GM18867 (cell line): ENCODE data around the gene GNAS-AS1.

Source experiments
- ATAC-seq: cut with Tn5 transposase; IDR thresholded peaks from one replicate; pipeline ENCODE4 v1.9.1; 2021; ENCODE audit warnings: mild to moderate bottlenecking, moderate library complexity; ENCODE audit not compliant: unreplicated experiment

The GNAS-AS1 gene

DNA sequence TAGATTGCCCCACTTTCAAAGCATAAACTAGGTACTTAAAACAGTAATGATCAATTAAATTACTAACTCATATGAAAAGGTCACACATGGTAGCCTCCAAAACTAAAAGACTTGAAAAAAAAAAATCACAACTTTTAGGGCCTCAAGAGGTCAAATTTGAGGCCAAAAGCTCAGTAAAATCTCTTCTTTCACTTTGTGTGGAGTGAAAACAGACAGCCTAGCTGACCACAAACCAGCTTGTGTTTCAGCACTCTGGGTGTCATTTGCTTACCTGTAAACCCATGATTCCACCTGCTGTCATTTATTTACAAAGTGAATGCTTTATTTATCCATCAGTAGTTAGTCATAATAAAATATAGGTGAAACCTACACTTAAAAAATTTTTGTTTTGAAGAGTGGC lies 35.8 kb upstream of the GNAS-AS1 start:
- no peak for ATAC-seq

- no peak for ATAC-seq
Observed at GRCh38 chr20:58884966-58885365, 34.3 kb upstream of the GNAS-AS1 start.

- ATAC-seq, result no peak
Observed at GRCh38 chr20:58883241-58883691, 32.6 kb upstream of the GNAS-AS1 start.

DNA sequence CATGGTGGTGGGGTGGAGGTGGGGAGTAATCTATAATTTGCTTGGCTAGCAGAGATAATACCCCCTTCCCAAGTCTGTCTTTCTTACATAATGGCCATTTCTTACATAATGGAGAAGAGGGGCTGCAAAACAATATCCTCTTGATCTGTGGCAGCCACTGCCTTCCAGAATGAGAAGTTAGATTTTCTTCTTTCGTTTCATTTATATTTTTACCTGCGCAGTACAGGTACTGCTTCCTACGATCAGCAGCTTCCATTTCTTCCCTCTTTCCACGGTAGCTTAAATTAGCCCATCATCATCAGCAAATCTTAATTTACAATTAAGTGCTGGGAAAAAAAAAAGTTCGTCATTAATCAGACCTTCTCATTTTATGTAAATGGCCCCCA lies 32.0 kb upstream of the GNAS-AS1 start:
- ATAC-seq, result no peak

- no peak for ATAC-seq
Observed at GRCh38 chr20:58880994-58881752, 30.5 kb upstream of the GNAS-AS1 start.

DNA sequence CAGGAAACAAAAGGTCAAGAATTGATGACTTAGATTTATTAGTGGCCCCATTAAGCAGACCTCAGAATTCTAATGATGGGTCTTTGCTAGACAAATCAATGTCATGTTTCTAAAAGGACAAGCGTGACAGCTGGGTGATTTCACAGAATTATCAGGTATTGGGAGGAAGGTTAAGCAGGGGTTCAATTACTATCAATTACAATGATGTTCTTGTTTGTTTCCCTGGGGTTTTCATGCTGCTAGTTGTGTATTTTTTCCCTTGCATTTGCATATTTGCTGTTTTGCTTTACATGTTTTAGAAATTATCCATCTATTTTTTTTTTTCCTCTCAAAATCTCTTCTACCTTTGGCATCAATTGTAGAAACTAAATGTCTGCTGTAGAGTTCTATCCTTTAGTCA lies 29.7 kb upstream of the GNAS-AS1 start:
- no peak for ATAC-seq

DNA sequence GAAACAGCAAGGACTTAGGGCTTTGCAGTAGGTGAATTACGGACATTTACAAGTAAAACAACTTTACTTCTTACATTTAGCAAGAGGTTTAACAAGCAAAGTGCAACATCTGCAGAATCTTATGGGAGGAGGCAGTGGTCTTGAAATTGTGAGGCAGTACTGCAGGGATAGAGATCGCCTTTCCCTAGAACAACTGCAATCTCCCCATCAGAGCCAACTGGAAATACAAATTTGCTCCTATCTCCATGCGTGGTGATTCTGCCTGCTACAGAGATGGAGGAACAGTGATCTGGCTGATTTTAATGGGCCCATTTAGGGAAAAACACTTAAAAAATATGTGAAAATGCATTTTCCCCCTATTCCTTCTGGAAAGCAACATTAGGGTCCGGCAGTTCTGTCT lies 27.7 kb upstream of the GNAS-AS1 start:
- no peak for ATAC-seq

- ATAC-seq, result no peak
Observed at GRCh38 chr20:58877976-58878360, 27.3 kb upstream of the GNAS-AS1 start.

DNA sequence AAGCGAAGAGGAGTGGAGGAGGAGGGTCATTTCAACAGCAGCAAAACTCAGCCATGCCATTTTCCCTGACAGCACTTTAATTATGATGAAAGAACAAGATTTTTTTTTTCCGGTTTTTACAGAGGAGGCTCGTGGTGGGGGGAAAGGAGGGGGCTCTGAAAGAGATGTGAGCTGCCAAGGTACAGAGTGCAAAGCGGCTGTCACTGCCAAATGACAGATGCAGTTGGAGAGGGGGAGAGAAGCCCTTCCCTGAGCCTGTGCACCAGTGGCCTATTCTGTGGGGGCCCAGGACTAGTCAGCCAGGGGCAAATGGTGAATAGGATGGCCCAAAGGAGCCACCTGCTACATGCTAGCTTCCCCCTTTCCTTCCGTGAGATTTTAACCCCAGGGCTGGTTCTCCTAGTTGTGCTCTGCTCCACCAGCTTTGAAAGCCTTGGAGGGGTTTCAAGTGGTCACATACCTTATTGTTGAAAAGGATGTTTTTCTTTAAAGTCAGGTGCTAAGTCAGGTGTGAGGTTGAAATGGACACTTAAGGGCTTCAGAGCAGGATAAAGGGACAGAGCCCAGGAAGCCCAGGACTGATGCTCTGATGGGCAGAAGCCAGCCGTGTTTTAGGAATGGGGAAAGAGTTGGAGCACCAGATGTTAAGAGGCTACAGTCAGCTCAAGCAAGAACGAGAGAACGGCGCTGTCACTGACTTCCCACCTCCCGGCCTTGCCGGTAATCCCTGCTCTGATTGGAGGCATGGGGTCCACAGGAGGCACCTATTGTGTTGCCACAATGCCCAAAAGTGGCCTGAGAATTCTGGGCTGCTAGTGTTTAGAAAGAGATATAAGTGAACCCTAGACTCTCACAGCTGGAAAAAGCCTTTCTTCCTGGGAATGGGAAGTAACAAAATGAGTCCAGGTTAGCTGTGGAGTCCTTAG lies 26.6 kb upstream of the GNAS-AS1 start:
- ATAC-seq, result no peak

GRCh38 chr20:58876437-58876836 lies 25.7 kb upstream of the GNAS-AS1 start:
- no peak for ATAC-seq

DNA sequence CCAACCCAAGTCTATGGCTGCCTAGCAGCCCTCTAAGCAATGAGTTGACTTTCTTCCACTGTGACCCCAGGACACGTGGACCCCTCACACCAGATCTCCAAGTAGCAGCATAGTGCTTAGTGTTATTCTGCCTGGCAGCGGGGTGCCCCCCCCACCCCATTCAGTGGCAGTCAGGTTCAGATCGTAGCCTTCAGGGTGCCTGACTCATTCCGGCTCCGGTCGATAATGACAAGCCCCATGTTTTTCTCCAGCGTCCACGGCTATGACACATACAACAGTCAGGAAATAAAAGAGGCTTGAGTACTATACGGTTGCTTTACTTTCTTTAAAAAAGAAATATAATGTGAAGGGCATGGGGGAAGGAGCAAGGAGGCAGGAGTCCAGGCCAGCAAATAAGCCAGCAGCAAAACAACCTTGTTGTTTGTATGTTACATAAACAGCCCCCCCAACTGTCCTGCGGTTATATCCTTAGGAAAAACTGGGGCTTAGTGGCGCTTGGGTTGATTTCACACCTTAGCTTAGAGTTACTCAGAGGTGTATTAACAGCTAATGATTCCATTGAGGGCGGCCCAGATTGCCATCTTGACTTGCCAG lies 24.9 kb upstream of the GNAS-AS1 start:
- no peak for ATAC-seq

DNA sequence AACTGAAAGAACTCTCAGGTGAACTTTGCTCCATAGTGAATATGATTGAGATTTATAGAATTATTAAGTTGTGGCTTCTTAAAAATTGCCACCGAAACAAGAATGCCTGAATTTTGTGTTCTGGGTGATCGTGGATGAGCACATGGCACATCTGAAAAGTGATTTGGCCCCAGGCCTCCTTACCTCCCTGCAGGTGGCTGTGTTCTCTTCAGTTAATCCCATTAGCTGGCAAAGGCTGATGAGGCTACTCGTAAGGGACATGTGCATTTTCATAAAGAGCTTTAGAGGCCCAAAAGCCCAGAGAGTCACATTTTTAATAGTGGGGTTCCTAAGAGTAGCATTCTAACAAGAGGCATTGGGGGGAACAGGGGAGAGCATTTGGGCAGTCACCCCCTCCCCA lies 24.4 kb upstream of the GNAS-AS1 start:
- ATAC-seq, result no peak

DNA sequence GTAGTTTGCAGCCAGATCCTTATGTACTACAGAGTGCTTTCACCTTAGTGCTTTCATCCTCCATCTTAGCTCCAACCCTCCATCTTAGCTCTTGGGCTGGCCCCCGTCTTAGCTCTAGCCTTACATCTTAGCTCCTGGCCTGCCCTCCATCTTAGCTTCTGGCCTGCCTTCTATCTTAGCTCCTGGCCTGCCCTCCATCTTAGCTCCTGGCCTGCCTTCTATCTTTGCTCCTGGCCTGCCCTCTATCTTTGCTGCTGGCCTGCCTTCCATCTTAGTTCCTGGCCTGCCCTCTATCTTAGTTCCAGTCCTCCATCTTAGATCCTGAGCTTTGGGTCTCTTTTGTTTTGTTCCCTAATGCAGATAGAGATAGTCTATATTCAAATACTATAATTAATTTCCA lies 23.8 kb upstream of the GNAS-AS1 start:
- no peak for ATAC-seq

- no peak for ATAC-seq
Observed at GRCh38 chr20:58871533-58872102, 20.9 kb upstream of the GNAS-AS1 start.

DNA sequence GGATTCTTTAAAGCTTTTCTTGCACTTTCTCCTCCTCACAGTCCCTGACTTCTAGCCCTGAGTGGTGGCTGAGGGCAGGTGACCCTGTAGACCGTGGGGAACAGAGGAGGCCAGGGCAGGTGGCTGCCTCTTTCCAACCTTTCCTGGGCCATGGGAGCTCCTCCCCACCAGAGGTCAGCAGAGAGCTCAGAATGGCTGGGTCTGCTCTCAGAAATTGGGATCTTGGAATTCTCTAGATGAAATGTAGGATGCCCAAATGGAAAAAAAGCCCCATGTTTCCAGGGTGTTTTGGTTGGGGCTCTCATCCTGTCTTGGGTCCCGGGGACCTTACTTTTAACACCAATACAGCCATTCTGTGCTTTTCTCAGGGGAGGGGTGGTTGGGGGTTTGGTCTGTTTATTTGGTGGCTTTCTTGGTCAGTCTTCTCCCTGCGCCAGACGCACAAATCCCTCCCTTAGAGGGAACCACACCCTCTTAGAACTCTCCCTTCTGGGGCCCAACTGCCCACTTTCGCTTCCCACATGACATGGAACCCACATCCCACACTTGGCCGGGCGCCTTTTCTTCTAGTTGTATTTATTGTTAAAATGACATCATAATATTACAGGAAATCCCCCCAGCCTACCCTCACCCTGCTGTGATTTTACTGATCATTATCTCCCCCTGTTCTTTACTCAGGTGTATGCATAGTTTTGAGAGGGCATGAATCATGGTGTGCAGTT lies 19.8 kb upstream of the GNAS-AS1 start:
- ATAC-seq, result no peak

- no peak for ATAC-seq
Observed at GRCh38 chr20:58869662-58870227, 19.0 kb upstream of the GNAS-AS1 start.

DNA sequence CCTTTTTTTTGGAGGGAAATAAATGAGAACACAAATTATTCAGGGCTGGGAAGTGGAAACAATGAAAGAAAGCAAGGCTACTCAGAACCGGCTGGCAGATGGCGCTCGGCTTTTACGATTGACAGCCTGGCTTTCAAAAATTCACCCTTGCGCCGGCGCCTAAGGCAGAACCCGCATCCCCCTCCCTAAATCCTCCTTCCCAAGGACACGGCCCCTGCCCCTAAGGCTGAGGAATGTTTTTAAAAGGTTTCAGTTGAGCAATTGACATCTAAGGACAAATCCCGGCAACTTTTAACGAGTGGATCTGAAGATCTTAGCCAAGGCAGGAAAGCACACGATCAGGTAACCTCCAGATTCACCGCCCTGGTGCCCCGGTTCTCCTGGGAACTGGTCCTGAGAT lies 18.1 kb upstream of the GNAS-AS1 start:
- ATAC-seq, result no peak

- ATAC-seq, result no peak
Observed at GRCh38 chr20:58867211-58867610, 16.5 kb upstream of the GNAS-AS1 start.

DNA sequence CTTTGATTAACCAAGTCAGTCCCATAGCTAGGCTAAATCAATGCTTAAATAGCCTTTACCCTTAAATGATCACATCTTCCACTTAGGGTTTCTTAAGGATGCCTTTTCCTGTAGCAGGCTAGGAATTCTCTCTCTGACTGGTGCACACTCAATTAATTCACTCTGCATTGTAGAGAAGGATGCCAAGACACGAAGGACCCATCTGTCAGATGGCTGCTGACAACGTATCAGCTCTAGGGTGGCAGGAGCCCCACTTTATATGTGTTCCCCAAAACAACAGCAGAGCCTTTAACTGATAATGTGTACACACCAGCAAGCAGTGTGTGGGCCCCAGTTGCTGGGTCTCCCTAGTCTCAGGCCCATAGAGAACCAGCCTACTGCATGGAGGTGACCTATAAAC lies 15.1 kb upstream of the GNAS-AS1 start:
- no peak for ATAC-seq

DNA sequence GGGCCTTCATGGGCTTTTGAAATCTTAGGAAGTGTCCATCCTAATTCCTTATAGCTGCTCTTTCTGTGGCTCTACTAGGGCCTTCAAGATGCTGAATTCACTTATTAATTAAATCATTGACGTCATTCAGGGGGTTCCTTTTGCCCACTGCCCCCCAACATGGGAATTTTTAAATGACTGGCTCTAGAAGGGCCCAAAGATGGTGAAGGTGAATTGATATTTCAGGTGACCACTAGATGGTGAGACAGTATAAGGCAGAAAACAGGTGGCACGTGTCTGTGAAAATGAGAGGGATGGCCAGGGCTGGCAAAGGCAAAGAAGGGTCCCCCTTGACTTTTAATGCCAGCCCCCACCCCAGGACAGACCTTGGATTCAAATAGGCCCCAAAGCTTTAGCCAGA lies 13.6 kb upstream of the GNAS-AS1 start:
- no peak for ATAC-seq
